ENCODE results near the gene GPR3.

GPR3 gene

GRCh38 chr1:27399251-27400025, 7.0 kb downstream of the GPR3 start:
- DNase-seq (ENCODE audit: extremely low read depth, low read depth) = no peak
- TF ChIP-seq CTCF (IDR thresholded peaks at IDR 0.05; ENCODE audit: low read depth, low read length) = no peak

GRCh38 chr1:27400082-27400962, 7.9 kb downstream of the GPR3 start:
- TF ChIP-seq CTCF (IDR thresholded peaks at IDR 0.05; ENCODE audit: low read depth, low read length) = no peak
- DNase-seq (ENCODE audit: extremely low read depth, low read depth) = no peak

- no peak for TF ChIP-seq CTCF (IDR thresholded peaks at IDR 0.05; ENCODE audit: low read depth, low read length)
- no peak for DNase-seq (ENCODE audit: extremely low read depth, low read depth)
These were observed 8.5 kb downstream of the GPR3 start for GRCh38 chr1:27400963-27401341.

- DNase-seq (ENCODE audit: extremely low read depth, low read depth) = no peak
- peak; percentile 74 for TF ChIP-seq CTCF (IDR thresholded peaks at IDR 0.05; ENCODE audit: low read depth, low read length)
These were observed 9.9 kb downstream of the GPR3 start for GRCh38 chr1:27402349-27402754.

GRCh38 chr1:27403065-27403726, 10.8 kb downstream of the GPR3 start:
- TF ChIP-seq CTCF (IDR thresholded peaks at IDR 0.05; ENCODE audit: low read depth, low read length) = peak; percentile 28
- no peak for DNase-seq (ENCODE audit: extremely low read depth, low read depth)

- no peak for DNase-seq (ENCODE audit: extremely low read depth, low read depth)
- no peak for TF ChIP-seq CTCF (IDR thresholded peaks at IDR 0.05; ENCODE audit: low read depth, low read length)
These were observed 11.5 kb downstream of the GPR3 start for GRCh38 chr1:27403931-27404330.

Data from AG09319 (cell line).